SK-N-SH (cell line): Measurements from ENCODE around the gene PPARD. TPM values are rescaled to one million over a fixed set of nuclear protein-coding genes. Genes with fewer than 3 reads are reported as not detected.

Experiments
- CTCF ChIA-PET: fragments of 300-600, 350-600 bp; formaldehyde crosslinking; extraction: SDS; loops from one replicate; lab custom pipeline; 2021; lab: Yijun Ruan, JAX
- POLR2A ChIA-PET: fragments of 350-600 bp; sonication (Branson Sonifier 250); formaldehyde crosslinking; extraction: SDS; loops from one replicate; lab custom pipeline; 2020; ENCODE audit warnings: antibody characterized with exemption, inconsistent platforms; lab: Yijun Ruan, JAX
- DNase-seq: peaks from one replicate; pipeline ENCODE4 v3.0.0; 2012
- H2AFZ ChIP-seq: fragments of 200-600 bp; sonication (generic); 2 replicates; pipeline ENCODE4 v1.8.1; 2016; ENCODE audit warnings: antibody characterized with exemption, mild to moderate bottlenecking, low read depth
- H3F3A ChIP-seq: fragments of 200-600 bp; sonication (generic); replicated peaks from 2 replicates; pipeline ENCODE3; 2016; ENCODE audit warnings: antibody characterized with exemption, mild to moderate bottlenecking; ENCODE audit not compliant: insufficient read depth
- H3K27ac ChIP-seq, 2 experiments: fragments of 200-500 bp in 1 of 2; fragments of 200-600 bp in 1 of 2; sonication (Bioruptor generic) in 1 of 2; sonication (generic), shearing (Covaris generic) in 1 of 2; 2 replicates each; pipeline versions ENCODE4 v1.5.1 to v1.6.1; 2014 to 2016; ENCODE audit warnings: low read depth in 2 of 2, inconsistent platforms in 1 of 2, low read length in 1 of 2, mild to moderate bottlenecking in 1 of 2, mixed read lengths in 1 of 2
- H3K27me3 ChIP-seq: fragments of 200-600 bp; sonication (generic), shearing (Covaris generic); 2 replicates; pipeline ENCODE4 v1.6.1; 2016; ENCODE audit warnings: mixed run types; ENCODE audit not compliant: insufficient read depth
- H3K36me3 ChIP-seq, 2 experiments: fragments of 200-500 bp in 1 of 2; fragments of 200-600 bp in 1 of 2; sonication (Bioruptor generic) in 1 of 2; sonication (generic) in 1 of 2; replicated peaks in 1 of 2; 2 replicates each; pipeline versions ENCODE3 to v1.5.1; 2014 to 2016; ENCODE audit warnings: low read length in 1 of 2, mild to moderate bottlenecking in 1 of 2; ENCODE audit not compliant: insufficient read depth in 2 of 2, control insufficient read depth in 1 of 2
- H3K4me1 ChIP-seq, 2 experiments: fragments of 200-500 bp in 1 of 2; fragments of 200-600 bp in 1 of 2; sonication (Bioruptor generic) in 1 of 2; sonication (generic), shearing (Covaris generic) in 1 of 2; 2 replicates each; pipeline versions ENCODE4 v1.5.1 to v1.6.1; 2014 to 2016; ENCODE audit warnings: low read depth in 1 of 2, low read length in 1 of 2, mixed run types in 1 of 2; ENCODE audit not compliant: insufficient read depth in 2 of 2, control insufficient read depth in 1 of 2
- H3K4me2 ChIP-seq: fragments of 200-600 bp; sonication (generic), shearing (Covaris generic); 2 replicates; pipeline ENCODE4 v1.6.1; 2017; ENCODE audit warnings: mixed run types
- H3K4me3 ChIP-seq, 2 experiments: fragments of 200-500 bp in 1 of 2; fragments of 200-600 bp in 1 of 2; sonication (Bioruptor generic) in 1 of 2; sonication (generic), shearing (Covaris generic) in 1 of 2; 2 replicates each; pipeline versions ENCODE4 v1.5.1 to v1.8.1; 2014 to 2016; ENCODE audit warnings: low read depth in 2 of 2, inconsistent platforms in 1 of 2, low read length in 1 of 2, mild to moderate bottlenecking in 1 of 2, mixed read lengths in 1 of 2, moderate library complexity in 1 of 2
- H3K79me2 ChIP-seq: fragments of 200-600 bp; sonication (generic); 2 replicates; pipeline ENCODE4 v1.8.1; 2017; ENCODE audit warnings: mild to moderate bottlenecking; ENCODE audit not compliant: insufficient read depth
- H3K9ac ChIP-seq: fragments of 200-600 bp; sonication (generic); 2 replicates; pipeline ENCODE4 v1.6.1; 2017; ENCODE audit warnings: mixed run types
- H3K9me2 ChIP-seq: fragments of 200-600 bp; sonication (generic); 2 replicates; pipeline ENCODE4 v1.6.1; 2017; ENCODE audit warnings: mixed run types
- H3K9me3 ChIP-seq: fragments of 200-600 bp; sonication (generic); 2 replicates; pipeline ENCODE4 v1.6.1; 2017; ENCODE audit warnings: mixed run types, mild to moderate bottlenecking, moderate library complexity
- H4K20me1 ChIP-seq: fragments of 200-600 bp; sonication (generic); 2 replicates; pipeline ENCODE4 v1.6.1; 2017; ENCODE audit warnings: mild to moderate bottlenecking, mixed run types; ENCODE audit not compliant: insufficient read depth
- CHD2 ChIP-seq: fragments of 150-350 bp; IDR thresholded peaks from 2 replicates; pipeline ENCODE4 v1.6.1; 2018; ENCODE audit warnings: low read length; ENCODE audit not compliant: partially characterized antibody
- EP300 ChIP-seq, 2 experiments: IDR thresholded peaks; 2 replicates each; pipeline versions ENCODE4 v1.4.0 to v1.6.1; 2012; ENCODE audit warnings: borderline replicate concordance in 1 of 2, low read depth in 1 of 2, low read length in 1 of 2
- FOXM1 ChIP-seq: IDR thresholded peaks from 2 replicates; pipeline ENCODE4 v1.4.0; 2012; ENCODE audit warnings: low read depth, mild to moderate bottlenecking
- GABPA ChIP-seq: IDR thresholded peaks from 2 replicates; pipeline ENCODE4 v1.4.0; 2012; ENCODE audit warnings: low read depth, mild to moderate bottlenecking
- GATA2 ChIP-seq: sonication (generic); formaldehyde crosslinking; IDR thresholded peaks from 2 replicates; pipeline ENCODE4 v1.5.0; 2020; ENCODE audit warnings: mild to moderate bottlenecking, missing genetic modification reagents
- JUND ChIP-seq: IDR thresholded peaks from 2 replicates; pipeline ENCODE4 v1.4.0; 2012
- MAX ChIP-seq: IDR thresholded peaks from 2 replicates; pipeline ENCODE4 v1.4.0; 2012; ENCODE audit warnings: low read depth
- PBX3 ChIP-seq: IDR thresholded peaks from 2 replicates; pipeline ENCODE4; 2012
- POLR2AphosphoS5 ChIP-seq: IDR thresholded peaks from 2 replicates; pipeline ENCODE4 v1.6.1; 2012; ENCODE audit warnings: low read depth, low read length
- RAD21 ChIP-seq: IDR thresholded peaks from 2 replicates; pipeline ENCODE4 v1.6.1; 2012; ENCODE audit warnings: mild to moderate bottlenecking, low read length
- REST ChIP-seq: IDR thresholded peaks from 2 replicates; pipeline ENCODE4 v1.6.1; 2012; ENCODE audit warnings: mild to moderate bottlenecking, low read depth, low read length, moderate library complexity
- RXRA ChIP-seq: IDR thresholded peaks from 2 replicates; pipeline ENCODE4 v1.4.0; 2012; ENCODE audit warnings: low read depth, mild to moderate bottlenecking, borderline replicate concordance
- TCF12 ChIP-seq: IDR thresholded peaks from 2 replicates; pipeline ENCODE4 v1.4.0; 2012
- USF1 ChIP-seq: IDR thresholded peaks from 2 replicates; pipeline ENCODE4 v1.4.0; 2012; ENCODE audit warnings: low read depth, borderline replicate concordance
- USF2 ChIP-seq: fragments of 150-350 bp; IDR thresholded peaks from 2 replicates; pipeline ENCODE4 v1.6.1; 2017; ENCODE audit warnings: antibody characterized with exemption, low read length, low read depth, borderline replicate concordance
- WGBS: methylation state at CpG from one replicate; pipeline ENCODE4 v1.1.6; 2017; ENCODE audit warnings: low lambda C conversion rate; 5-methylcytosine and 5-hydroxymethylcytosine counted together
- polyA plus RNA-seq, 3 experiments: library from polyadenylated mRNA; depleted of rRNA; stranded (reverse); fragments of >200 nt; gene quantifications; 2 replicates each; pipeline ENCODE4 v1.2.3, GENCODE V29; 2012

The PPARD gene
- polyA plus RNA-seq, 1 of the 3 experiments (the other 2 are of a cell fraction): 13.3 TPM

DNA sequence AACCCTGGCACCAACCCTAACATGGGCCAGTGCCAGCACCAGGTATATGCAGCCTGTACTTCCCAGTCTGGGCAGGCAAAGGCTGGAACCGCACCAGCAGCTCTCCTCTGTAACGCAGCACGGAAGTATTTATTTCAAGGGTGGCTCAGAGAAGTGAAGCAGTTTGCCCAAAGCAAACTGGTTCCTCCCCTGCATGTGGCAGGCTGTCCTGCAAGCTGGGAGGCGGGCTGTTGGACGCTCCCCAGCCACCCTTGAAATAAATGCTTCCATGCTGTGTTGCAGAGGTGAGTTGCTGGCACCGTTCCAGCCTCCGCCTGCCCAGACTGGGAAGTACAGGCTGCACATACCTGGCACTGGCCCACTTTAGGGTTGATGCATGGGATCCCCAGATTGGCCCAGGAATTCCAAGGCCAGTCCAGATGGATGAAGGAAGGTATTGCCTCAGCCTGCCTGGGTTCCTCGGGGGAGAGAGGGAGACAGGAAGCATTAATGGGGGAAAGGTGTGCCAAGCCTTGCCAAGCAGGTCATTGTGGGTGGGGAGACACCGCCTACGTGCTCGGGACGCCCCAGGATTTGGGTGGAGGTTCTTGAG, 49.8 kb downstream of the PPARD start (continued):
- TF ChIP-seq USF2 (no peak), CHD2 (no peak), RXRA (no peak), USF1 (no peak), MAX (no peak), RAD21 (no peak), POLR2AphosphoS5 (no peak), GATA2 (CRISPR knock-in tag) (no peak), EP300 (IDR thresholded peaks at IDR 0.05; ENCODE audit: borderline replicate concordance in 1 of 2, low read depth in 1 of 2, low read length in 1 of 2) (no peak), PBX3 (no peak), FOXM1 (no peak)
- TF ChIP-seq, all 33 proteins: peak for 0

GRCh38 chr6:35392773-35393672, 50.7 kb downstream of the PPARD start:
- Histone ChIP-seq H3F3A (peaks cover 21% of the 10 kb centered on the region), H2AFZ (no peak overlapping the region), H3K27me3 (no peaks in the 10 kb centered on the region), H3K9me2 (no peaks in the 10 kb centered on the region), H3K9ac (no peak overlapping the region), H3K9me3 (no peaks in the 10 kb centered on the region), H4K20me1 (no peaks in the 10 kb centered on the region), H3K4me2 (peak overlapping the region; percentile 29; the same call in 1 of the 2 replicates), H3K36me3 (peaks cover 0 to 3% of the 10 kb centered on the region in 2 experiments), H3K79me2 (peaks cover 26% of the 10 kb centered on the region), H3K27ac (peak overlapping the region in 1 of 2 experiments; percentile 89; a peak in 2 of 4 replicates), H3K4me3 (no peak overlapping the region), H3K4me1 (peaks cover 14 to 30% of the 10 kb centered on the region in 2 experiments; a peak in 3 of 4 replicates)
- WGBS: 75% methylated on average over 2 of the region's 6 CpGs
- CTCF ChIA-PET: interaction anchor here (1.0 to 1.9 kb wide), 3 partner anchors 21 to 56 kb away, joined by 3 to 6 read pairs (median 4); no protein-coding TSS in a partner anchor
- TF ChIP-seq JUND (no peak), GABPA (no peak), TCF12 (no peak), USF1 (no peak), REST (peak; percentile 54; the same call in 1 of the 2 replicates)
- no peak for DNase-seq
- POLR2A ChIA-PET: no interaction called here
